Measurements from ENCODE around the gene PHGDH.

Gene PHGDH

DNA sequence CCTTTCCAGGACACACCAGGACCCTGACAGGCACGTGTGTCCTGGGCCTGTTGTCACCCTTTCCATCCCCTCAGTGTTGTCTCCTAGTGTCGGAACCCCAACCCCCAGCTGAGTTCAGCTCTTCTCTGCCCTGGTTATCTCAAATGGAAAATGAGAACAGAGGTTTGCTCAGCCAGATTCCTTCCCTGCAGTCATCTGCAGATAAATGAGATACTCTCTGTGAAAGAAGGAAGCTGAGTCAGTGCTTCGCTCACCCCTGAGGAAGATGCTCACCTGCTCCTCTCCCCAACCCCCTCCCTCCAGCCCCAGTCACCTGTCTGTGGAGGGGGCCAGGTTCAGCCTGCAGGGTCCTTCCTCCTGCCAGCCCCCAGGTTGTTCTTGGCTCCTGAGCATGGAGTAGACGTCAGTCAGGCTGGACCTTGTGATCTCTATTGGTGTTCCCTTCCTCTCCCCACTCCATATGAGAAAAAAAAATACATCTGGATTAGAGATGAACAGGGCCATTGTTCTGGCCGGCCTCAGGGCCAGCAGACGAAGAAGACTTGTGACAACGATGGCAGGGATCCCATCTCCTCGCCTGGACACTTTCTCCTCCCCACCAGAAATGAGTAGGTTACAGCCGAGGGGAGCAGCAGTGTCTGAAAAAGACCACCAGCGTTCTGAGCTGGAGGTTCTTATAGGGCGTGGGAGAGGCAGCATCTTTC is 20.9 kb downstream of the PHGDH start:
- DNase-seq (ENCODE audit: low spot score) = no peak

DNA sequence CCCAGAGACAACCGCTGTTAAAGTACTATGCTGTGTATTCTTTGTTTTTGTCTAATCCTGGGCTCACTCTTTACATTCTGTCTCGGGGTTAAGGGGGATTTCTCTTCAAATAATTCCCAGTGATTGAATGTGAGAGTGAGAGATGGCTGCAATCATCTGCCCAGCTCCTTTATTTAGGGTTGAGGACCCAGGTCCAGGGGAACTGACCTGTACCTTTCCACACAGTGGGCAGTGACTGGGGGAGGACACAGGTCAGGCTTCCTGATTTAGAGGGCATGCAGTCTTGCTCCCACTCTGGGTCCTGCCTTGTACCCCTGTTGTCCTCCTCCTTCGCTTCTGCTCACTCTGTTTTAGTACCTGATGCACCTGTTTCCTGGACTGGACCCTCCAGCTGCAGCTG is 22.0 kb downstream of the PHGDH start:
- DNase-seq (ENCODE audit: low spot score) = no peak

DNA sequence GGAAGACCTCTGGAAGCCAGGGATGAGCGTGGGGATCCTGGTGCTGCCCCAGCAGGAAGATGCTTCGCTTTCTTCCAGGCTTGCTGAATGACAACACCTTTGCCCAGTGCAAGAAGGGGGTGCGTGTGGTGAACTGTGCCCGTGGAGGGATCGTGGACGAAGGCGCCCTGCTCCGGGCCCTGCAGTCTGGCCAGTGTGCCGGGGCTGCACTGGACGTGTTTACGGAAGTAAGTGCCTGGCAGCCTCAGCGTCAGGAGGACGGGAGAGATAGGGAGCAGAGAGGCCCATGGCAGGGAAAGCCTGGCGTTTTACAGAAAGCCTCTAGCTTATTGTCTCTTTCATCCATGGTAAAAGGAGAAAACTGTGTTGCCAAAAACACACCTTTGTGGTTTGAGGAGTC is 23.5 kb downstream of the PHGDH start:
- DNase-seq (ENCODE audit: low spot score) = no peak

DNA sequence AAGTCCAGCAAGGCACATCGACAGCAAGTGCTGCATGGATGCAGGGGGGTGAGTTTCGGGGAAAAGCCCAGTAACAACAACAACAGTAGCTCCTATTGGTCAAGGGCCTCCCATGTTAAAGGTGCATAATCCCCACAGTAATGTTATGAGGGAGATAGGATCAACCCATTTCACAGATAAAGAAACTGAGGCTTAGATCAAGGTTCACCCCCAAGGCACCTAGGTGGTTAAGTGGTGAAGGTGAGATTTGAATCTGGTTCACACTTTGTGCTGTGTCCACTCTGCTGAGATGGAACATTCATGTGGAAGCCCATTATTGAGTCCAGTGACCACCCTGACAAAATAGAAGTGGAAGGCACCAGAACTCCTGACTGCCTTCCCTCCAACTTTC is 24.9 kb downstream of the PHGDH start:
- DNase-seq (ENCODE audit: low spot score) = no peak

DNA sequence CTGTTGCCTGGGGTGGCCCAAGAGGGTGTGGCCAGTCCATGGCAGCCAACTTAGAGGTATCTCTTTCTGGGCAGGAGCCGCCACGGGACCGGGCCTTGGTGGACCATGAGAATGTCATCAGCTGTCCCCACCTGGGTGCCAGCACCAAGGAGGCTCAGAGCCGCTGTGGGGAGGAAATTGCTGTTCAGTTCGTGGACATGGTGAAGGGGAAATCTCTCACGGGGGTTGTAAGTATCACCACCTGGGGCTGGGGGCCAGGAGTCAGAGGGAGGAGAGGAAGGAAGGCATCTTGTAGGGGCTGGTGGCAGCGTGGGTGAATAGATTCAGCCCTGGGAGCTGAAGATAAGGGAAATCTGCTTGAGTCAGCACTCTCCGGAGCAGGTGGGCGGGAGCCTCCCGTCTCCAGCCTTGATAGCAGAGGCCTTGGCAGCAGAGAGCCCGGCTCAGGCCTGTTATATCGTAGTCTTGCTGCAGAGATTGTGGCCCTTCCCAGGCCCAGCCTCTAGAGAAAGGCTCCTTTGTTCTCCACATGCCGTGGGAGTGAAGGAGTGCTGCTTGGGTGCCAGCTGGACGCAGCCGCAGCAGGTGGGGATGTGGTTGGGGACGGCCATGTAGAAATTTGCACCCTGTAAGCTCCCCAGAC is 25.4 kb downstream of the PHGDH start:
- no peak for DNase-seq (ENCODE audit: low spot score)

DNA sequence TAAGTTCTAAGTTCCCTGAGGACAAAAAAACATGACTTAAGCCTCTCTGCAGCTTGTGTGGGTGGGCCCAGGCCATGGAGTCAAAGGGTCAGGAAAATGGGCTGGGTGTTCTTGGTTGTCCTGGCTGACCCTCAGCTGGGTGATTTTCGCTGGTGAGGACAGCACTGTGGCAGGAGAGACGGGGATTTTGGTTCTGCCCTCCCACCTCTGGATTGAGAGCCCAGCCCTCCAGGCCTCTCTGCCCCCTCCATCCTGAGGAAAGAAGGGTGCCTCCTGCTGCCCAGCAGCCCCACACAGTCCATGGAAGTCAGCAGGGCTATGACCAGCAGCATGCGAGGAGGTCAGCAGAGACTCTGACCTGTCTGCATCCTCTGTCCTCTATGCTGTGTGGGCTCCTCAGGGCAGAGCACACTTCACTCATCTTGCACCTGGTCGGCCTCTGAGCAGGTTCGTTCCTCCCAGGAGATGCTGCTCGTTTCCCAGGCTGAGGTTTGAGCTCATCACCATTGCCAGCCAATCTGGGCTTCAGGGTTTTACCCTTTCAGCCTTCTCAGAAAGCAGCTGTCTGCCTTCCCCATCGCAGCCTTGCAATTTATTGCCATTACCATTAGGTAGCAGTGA is 26.5 kb downstream of the PHGDH start:
- DNase-seq (ENCODE audit: low spot score) = no peak

DNA sequence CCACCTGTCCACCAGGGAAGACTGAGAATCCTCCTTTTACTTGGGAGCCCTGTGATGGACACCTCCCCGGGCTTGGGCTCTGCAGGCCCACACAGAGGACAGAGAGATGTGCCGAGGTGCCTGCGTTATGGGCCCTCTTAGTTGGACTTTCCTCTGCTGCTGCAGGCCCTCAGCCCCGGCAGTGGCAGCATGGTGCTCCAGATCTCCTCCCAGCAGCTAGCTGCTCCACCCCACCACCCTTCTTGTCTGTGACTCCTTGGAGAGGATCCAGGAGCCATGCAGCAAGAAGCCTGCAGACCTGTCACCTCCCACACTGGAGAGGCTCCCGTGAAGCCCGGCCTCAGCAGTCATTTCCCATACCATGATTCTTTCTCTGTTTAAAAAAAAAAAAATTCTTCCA is 27.4 kb downstream of the PHGDH start:
- DNase-seq (ENCODE audit: low spot score) = no peak

DNA sequence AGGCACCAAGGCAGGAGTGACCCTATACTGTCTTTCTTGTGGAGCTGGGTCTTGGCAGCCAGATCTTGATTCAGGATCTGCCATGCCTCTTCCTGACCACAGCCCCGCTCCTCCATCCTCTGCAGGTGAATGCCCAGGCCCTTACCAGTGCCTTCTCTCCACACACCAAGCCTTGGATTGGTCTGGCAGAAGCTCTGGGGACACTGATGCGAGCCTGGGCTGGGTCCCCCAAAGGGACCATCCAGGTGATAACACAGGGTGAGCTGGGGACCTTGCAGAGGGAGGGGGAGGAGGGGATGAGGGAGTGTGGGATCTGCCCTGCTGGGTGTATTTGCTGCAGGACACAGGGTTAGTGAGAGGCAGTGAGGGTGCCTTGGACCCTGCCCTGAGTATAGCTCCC is 28.5 kb downstream of the PHGDH start:
- no peak for DNase-seq (ENCODE audit: low spot score)

DNA sequence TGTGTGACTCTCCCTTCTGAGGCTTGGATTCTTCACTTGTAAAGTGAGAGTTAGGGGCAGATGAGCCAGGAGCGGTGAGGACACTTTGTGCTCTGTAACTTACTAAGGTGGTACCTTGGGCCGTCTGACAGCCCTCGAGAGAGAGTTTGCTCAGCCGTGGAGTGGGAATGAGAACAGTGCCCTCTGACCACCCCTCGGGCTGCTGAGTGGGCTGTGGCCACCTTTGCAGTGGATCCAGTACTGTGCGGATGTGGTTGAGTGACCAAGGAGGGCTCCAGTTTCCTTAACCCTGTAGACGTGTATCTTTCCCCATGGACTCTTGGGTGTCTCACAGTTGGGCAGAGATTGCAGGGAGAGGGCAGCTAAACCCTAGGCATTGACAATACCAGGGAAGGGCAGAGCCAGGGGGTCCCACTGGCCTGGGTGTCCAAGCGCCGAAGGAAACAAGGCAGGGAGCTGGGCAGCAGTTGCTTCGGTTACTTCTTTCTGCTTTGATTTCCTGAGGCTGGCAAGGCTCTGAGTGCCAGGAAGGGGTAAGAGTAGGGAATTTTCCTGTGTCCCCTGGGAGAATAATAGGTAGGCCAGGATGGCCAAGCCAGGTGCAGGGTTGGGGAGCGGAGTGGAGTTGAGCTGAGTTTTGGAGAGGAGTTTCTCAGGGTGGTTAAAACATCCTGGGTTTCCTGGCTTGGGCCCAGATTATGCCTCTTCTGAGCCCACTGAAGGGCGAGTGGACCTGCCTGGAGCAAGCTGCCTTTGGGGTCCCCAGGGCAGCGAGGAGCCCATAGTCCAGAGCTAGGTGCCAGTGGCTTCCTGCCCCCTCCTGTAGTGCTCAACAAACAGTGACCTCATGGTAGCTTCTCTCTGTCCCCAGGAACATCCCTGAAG is 29.4 kb downstream of the PHGDH start:
- no peak for DNase-seq (ENCODE audit: low spot score)

DNA sequence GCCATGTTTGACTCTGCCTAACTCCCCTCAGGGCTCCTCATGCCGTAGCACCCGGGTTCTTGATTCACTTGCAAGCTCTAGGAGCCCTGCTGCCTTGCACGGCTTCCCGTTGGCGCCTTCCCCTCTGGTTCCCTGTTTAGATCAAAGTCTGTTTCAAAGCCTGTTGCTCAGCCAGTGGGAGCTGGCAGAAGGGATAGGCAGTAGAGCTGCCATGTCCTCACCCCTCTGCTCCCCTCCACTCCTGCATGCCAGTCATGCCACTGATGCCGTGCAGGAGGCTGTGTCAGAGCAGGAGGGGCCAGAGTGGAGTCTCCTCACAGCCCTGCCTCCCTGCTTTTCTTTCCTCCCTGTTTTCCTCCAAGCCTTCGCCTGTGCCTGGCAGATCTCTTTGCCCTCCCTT is 30.5 kb downstream of the PHGDH start:
- DNase-seq (ENCODE audit: low spot score) = no peak

DNA sequence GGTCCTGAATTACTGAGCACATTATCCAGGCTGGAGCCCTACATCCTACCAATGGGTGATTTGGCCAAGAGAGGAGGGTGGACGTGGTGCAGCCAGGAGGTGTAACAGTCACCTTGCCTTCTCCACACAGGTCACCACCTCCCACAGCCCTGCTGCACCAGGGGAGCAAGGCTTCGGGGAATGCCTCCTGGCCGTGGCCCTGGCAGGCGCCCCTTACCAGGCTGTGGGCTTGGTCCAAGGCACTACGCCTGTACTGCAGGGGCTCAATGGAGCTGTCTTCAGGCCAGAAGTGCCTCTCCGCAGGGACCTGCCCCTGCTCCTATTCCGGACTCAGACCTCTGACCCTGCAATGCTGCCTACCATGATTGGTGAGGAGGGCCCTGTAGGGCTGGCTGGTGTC is 30.9 kb downstream of the PHGDH start:
- no peak for DNase-seq (ENCODE audit: low spot score)

DNA sequence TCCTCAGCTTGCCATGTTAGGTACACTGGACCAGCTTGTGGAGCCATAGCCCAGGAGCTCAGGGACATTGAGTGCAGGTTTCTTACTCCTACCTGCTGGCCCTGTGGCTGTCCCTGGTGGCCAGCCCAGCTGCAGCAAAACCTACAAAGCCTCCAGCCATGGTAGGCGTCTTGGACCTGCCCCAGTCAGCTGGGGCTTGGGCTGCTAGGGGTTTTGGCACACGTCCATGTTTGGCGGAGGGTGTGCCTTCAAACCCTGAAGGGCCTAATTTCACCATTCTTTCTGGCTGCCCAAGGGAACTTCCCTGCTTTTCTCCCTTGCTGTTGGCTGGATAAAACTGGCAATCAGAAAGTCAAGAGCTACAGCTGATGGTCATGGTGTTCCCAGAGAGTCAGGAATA is 31.6 kb downstream of the PHGDH start:
- no peak for DNase-seq (ENCODE audit: low spot score)

DNA sequence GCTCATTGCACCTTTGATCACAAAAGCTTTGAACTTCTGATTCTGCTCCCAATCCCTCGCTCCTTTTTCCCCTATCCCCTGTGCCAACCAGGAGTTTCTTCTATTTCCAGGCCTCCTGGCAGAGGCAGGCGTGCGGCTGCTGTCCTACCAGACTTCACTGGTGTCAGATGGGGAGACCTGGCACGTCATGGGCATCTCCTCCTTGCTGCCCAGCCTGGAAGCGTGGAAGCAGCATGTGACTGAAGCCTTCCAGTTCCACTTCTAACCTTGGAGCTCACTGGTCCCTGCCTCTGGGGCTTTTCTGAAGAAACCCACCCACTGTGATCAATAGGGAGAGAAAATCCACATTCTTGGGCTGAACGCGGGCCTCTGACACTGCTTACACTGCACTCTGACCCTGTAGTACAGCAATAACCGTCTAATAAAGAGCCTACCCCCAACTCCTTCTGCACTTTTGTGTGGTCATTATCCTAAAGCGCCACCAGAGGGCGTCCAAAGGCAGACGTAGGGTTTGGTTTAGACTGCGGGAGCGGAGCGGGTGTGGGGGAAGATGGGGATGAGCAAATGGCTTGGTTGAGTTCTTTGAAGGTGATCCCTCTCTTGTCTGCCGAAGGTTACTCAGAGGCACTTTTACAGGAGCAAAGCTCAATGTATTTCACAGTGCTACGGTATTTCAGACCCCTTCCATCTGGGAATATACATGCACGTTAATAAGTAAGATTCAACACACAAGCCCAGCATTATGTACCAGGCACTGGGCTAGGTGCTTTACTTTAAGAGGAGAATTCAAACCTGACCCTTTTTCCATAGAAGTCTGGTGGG is 32.3 kb downstream of the PHGDH start:
- DNase-seq (ENCODE audit: low spot score) = peak; percentile 69

DNA sequence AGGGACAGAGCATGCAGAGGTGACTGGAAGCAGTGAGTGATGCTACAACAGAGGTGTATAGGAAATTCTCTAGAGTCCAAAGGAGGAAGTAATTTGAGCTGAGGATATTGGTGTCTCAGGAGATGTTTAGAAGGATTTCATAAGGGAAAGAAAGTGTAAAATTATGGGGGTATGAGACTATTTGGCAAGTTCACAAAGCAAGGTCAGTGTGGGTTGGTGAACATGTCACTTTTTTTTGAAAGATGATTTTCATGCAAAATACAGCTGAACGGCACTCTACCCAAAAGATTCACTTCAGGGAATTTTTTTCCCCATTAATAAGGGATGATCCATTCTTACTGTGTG is 32.8 kb downstream of the PHGDH start:
- DNase-seq (ENCODE audit: low spot score) = no peak

DNA sequence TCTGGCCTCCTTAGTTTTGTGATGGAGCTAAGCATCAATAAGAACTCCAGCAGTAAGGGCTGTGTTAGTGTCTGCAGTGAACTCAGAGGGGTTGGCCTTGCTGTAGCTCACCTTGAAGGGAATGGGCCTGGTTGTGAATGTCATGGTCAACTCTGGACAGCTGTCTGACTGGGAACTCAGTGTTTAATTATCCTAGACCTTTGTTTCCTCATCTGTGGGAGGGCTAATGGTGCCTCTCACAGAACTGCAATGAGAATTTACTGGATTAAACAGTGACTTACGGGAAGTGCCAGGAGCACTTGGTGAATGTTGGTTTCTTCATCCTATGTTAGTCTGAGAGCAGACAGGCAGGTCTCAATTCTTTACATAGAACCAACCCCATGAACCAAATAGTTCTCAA is 33.3 kb downstream of the PHGDH start:
- DNase-seq (ENCODE audit: low spot score) = no peak

DNA sequence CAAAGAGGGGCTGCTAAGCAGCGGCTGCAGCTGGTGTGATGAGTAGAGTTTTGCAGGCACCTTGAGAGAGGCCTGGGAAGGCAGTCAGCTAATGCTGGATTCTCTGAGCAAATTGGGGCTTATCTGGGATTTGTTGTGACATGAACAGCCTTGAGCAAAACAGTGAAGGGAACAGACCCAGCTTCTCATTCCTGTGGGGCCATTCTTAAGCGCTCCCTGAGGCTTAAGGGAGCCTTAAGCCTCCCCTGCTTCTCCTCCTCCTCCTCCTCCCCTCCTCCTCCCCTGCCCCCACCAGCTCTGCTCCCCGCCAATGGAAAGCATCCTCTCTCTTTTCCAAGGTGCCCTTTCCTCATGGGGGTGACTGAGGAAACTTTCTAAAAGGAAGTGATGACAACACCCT is 35.7 kb downstream of the PHGDH start:
- no peak for DNase-seq (ENCODE audit: low spot score)

DNA sequence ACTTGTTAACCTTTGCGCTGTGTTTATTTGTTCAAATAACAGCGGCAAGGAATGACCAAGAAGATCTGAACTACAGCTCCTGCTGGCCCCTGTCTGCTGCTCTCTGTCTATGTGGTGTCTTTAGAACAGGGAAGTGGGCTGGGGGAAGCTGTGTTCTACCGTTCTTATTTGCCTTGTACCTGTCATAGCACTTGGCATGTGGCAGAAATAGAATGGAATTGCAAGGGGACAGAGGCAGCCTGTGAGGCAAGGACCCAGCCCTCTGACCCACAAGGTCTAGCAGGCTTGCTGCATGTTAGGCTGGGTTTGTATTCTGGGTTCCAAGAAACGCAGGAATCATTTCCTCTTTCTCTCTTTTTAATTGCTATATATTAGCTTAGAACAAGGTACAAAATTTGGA is 36.3 kb downstream of the PHGDH start:
- DNase-seq (ENCODE audit: low spot score) = no peak

DNA sequence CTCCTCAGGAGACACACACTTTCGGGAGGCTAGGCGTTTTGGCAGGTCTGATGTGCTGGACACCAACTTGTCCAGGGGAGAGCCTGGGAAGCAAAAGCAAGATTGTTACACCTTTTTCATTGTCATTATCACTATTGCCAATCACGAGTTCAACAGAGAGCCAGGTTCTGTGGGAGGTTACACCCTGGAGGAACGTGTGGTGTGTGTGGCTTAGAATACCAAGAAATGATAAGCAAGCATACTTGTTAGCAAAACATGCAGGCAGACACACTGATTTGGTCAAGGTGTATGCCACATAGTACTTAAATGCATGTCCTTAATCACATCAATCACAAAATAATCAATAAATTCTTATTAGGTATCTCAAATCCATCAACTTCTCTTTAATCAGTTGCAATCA is 40.9 kb downstream of the PHGDH start:
- DNase-seq (ENCODE audit: low spot score) = no peak

DNA sequence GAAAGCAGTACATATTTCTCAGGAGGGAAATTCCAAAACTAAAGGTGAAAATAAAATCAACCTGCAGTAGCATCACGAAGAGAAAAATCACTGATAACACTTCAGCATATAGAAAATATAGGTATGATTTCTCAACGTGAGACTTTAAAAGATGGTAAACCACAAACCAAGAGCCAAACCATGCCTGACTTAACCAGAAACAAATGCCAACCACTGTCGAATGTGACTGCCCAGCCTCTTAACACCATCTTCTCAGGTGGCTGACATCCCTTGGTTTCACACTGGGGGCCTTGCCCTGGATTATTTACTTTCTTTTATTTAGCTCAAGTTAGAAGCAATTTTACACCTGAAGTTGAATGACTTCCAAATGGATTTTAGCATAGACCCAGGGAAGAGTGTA is 46.9 kb downstream of the PHGDH start:
- DNase-seq (ENCODE audit: low spot score) = no peak

DNA sequence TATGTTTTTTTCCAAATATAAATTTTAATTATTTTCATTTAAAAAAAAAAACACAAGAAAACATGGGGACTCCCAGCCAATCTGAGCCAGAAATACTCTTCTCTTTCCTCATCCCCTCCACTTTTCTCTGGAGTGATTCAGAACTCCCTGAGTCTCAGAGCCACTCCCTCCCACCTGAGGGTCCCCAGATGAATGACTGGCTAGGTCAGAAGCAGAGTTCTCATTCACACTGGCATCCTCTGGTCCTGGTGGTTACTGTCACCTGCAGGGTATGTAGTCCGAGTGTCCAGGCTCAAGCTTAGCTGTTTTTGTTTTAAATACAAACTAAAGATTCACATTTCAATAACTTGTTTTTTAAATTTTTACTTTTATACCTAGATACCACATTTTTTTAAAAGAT is 50.7 kb downstream of the PHGDH start:
- no peak for DNase-seq (ENCODE audit: low spot score)

DNA sequence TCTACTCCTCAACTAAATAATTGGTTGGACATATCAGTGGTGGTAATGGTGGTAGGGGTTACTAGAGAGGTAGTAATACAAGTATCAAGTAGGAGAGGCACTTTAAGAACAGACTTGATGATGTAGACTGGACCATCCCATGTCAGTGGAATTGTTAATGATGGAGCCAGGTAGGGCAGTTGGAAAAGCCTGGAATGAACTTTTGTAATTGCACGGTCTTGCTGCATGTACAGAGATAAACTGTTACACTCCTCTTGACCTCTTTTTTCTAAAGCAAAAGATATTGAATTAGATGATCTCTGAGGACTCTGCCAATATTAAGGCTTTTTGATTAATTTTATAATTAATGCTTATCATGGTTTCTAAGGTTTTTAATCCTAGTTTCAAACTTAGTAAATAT is 51.2 kb downstream of the PHGDH start:
- DNase-seq (ENCODE audit: low spot score) = no peak

DNA sequence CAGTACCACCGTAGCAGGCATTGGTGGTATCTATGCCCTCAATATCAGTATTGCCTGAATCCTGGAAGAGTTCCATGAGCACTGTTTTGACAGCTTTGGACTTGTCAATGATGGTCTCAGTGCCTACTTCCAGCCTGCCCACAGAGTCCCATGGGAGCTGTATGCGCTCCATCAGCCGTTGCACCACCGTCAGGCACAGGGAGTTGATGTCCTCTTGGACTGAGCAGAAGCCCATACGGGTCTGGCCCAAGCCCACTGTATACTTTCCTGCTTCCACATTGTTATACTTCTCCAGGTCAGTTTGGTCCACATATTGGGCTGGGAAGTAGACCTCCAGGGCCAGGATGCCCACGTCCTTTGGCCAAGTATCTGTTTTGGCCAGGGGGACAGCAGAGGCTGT is 52.5 kb downstream of the PHGDH start:
- DNase-seq (ENCODE audit: low spot score) = no peak
